ENCODE measurements around the gene EPHX1. TPM values are rescaled to one million over a fixed set of nuclear protein-coding genes. Genes with fewer than 3 reads are reported as not detected.
A peak's percentile ranks its signal among the peaks of the same experiment; 100 is the strongest.

Gene EPHX1
- total RNA-seq, 4 donors from 2014 or later = 59.0 to 136 (median 85.6) TPM

GRCh38 chr1:225880636-225881035 is 70.7 kb downstream of the EPHX1 start:
- no peak for DNase-seq (ENCODE audit: extremely low spot score)
- no peak for TF ChIP-seq CTCF (IDR thresholded peaks at IDR 0.05)
- 52% methylated on average over 5 of the region's 5 CpGs for WGBS
- H3K4me3 ChIP-seq = peak overlapping the region; percentile 79 to 98 (median 88)
- intact Hi-C loops (cut with DNase I) = no loop called here
- H3K27ac ChIP-seq (replicated peaks in 1 of 4) = peak overlapping the region; percentile 82 to 92 (median 89)
- no peaks in the 10 kb centered on the region for H3K9me3 ChIP-seq
- peaks cover 0 to 19% (median 15%) of the 10 kb centered on the region in 4 donors for H3K36me3 ChIP-seq
- no peaks in the 10 kb centered on the region for H3K27me3 ChIP-seq
- peaks cover 45 to 62% (median 55%) of the 10 kb centered on the region in 4 donors for H3K4me1 ChIP-seq

GRCh38 chr1:225881081-225881958 is 71.4 kb downstream of the EPHX1 start:
- intact Hi-C loops (cut with DNase I) = no loop called here

GRCh38 chr1:225881959-225882693 is 72.2 kb downstream of the EPHX1 start, which contains the start of gene TMEM63A:
Gene TMEM63A (minus strand): TSS chr1:225882380. CDS start chr1:225877580, 4,800 bp downstream.
- peak; percentile 97 for DNase-seq (ENCODE audit: extremely low spot score)
- no peaks in the 10 kb centered on the region for H3K27me3 ChIP-seq
- intact Hi-C loops (cut with DNase I) = no loop called here
- H3K4me1 ChIP-seq = peaks cover 43 to 57% (median 54%) of the 10 kb centered on the region in 4 donors
- TF ChIP-seq CTCF (IDR thresholded peaks at IDR 0.05) (peak in 2 of 3 experiments; percentile 45 to 55), POLR2A (IDR thresholded peaks at IDR 0.05; ENCODE audit: low read depth) (peak; percentile 64), POLR2AphosphoS5 (IDR thresholded peaks at IDR 0.05) (peak; percentile 89 to 92), EP300 (IDR thresholded peaks at IDR 0.05) (no peak)
- peak within 1 kb of the TSS; percentile 82 to 92 (median 89) for H3K27ac ChIP-seq (replicated peaks in 1 of 4)
- 3% methylated on average over 10 of the region's 64 CpGs for WGBS
- peaks cover 0 to 5% (median 3%) of the 10 kb centered on the region in 4 donors for H3K36me3 ChIP-seq
- no peaks in the 10 kb centered on the region for H3K9me3 ChIP-seq
- peak within 1 kb of the TSS; percentile 79 to 98 (median 88) for H3K4me3 ChIP-seq

More at GRCh38 chr1:225881081-225881958, 71.4 kb downstream of the EPHX1 start:
- Histone ChIP-seq H3K27ac (replicated peaks in 1 of 4) (peak overlapping the region; percentile 82 to 92 (median 89)), H3K4me3 (peak overlapping the region; percentile 79 to 98 (median 88)), H3K4me1 (peaks cover 45 to 62% (median 55%) of the 10 kb centered on the region in 4 donors), H3K36me3 (peaks cover 0 to 13% (median 10%) of the 10 kb centered on the region in 4 donors), H3K9me3 (no peaks in the 10 kb centered on the region), H3K27me3 (no peaks in the 10 kb centered on the region)
- TF ChIP-seq POLR2A (IDR thresholded peaks at IDR 0.05; ENCODE audit: low read depth) (no peak), CTCF (IDR thresholded peaks at IDR 0.05) (no peak), POLR2AphosphoS5 (IDR thresholded peaks at IDR 0.05) (no peak), EP300 (IDR thresholded peaks at IDR 0.05) (no peak)
- no peak for DNase-seq (ENCODE audit: extremely low spot score)
- WGBS = 15% methylated on average over 20 of the region's 25 CpGs

GRCh38 chr1:225882694-225883615 is 73.0 kb downstream of the EPHX1 start:
- no peak for TF ChIP-seq POLR2A (IDR thresholded peaks at IDR 0.05; ENCODE audit: low read depth)
- peak in 1 of 2 donors; percentile 6 for TF ChIP-seq POLR2AphosphoS5 (IDR thresholded peaks at IDR 0.05)
- TF ChIP-seq EP300 (IDR thresholded peaks at IDR 0.05) = no peak
- TF ChIP-seq CTCF (IDR thresholded peaks at IDR 0.05) = no peak
- no peaks in the 10 kb centered on the region for H3K36me3 ChIP-seq
- no peak for DNase-seq (ENCODE audit: extremely low spot score)
- 21% methylated on average over 19 of the region's 63 CpGs for WGBS
- intact Hi-C loops (cut with DNase I) = no loop called here
- H3K4me1 ChIP-seq = peaks cover 35 to 49% (median 45%) of the 10 kb centered on the region in 4 donors
- peak overlapping the region; percentile 79 to 98 (median 88) for H3K4me3 ChIP-seq
- H3K27ac ChIP-seq (replicated peaks in 1 of 4) = peak overlapping the region; percentile 82 to 92 (median 89)
- no peaks in the 10 kb centered on the region for H3K9me3 ChIP-seq
- H3K27me3 ChIP-seq = peaks cover 0 to 5% (median 0%) of the 10 kb centered on the region in 4 donors
